Panc1 (cell line): Measurements from ENCODE around the gene DYNC1H1.

ENCODE experiments used
- CTCF ChIP-seq: fragments of 450-650 bp; IDR thresholded peaks from 2 replicates; pipeline ENCODE4 v1.5.1; 2017; ENCODE audit warnings: mild to moderate bottlenecking
- REST ChIP-seq, 2 experiments: IDR thresholded peaks; 2 replicates each; pipeline ENCODE4 v1.6.1; 2011 to 2012; ENCODE audit warnings: low read depth in 2 of 2, control low read depth in 1 of 2, low read length in 1 of 2, mild to moderate bottlenecking in 1 of 2, moderate library complexity in 1 of 2; ENCODE audit not compliant: insufficient read depth in 1 of 2
- SIN3A ChIP-seq: IDR thresholded peaks from 2 replicates; pipeline ENCODE4 v1.6.1; 2012; ENCODE audit warnings: low read depth, mild to moderate bottlenecking, low read length, moderate library complexity, borderline replicate concordance; ENCODE audit not compliant: insufficient read depth

- no peak for TF ChIP-seq CTCF
- TF ChIP-seq REST (IDR thresholded peaks at IDR 0.05; ENCODE audit: insufficient read depth in 1 of 2, low read depth in 2 of 2, low read length in 1 of 2): no peak
- TF ChIP-seq SIN3A: no peak
Measured at GRCh38 chr14:101927859-101928258, 36.5 kb upstream of the DYNC1H1 start.
